Endothelial cell of umbilical vein (primary cell): ENCODE data around the gene OR2H2.

ENCODE experiments used
- CTCF ChIP-seq, 2 donors: IDR thresholded peaks; 1 replicate in 1 of 2; 2 replicates in 1 of 2; pipeline ENCODE4 v1.5.1; 2011; ENCODE audit warnings: low read length in 2 of 2, mild to moderate bottlenecking in 2 of 2, moderate library complexity in 2 of 2, control low read depth in 1 of 2, inconsistent platforms in 1 of 2, low read depth in 1 of 2; ENCODE audit not compliant: insufficient read depth in 1 of 2; ENCODE audit errors: extremely low read depth in 1 of 2
- POLR2AphosphoS5 ChIP-seq: IDR thresholded peaks from 2 replicates; pipeline ENCODE4 v1.6.1; 2012; ENCODE audit warnings: low read depth, mild to moderate bottlenecking, control low read depth, low read length, moderate library complexity; ENCODE audit not compliant: insufficient read depth

- TF ChIP-seq CTCF (IDR thresholded peaks at IDR 0.05; ENCODE audit: extremely low read depth in 1 of 2, insufficient read depth in 1 of 2, low read depth in 1 of 2, low read length in 2 of 2) (no peak), POLR2AphosphoS5 (no peak)
Measured at GRCh38 chr6:29547573-29547972, 37.3 kb upstream of the OR2H2 start.
